Endothelial cell of umbilical vein (primary cell): ENCODE results near the gene SELENBP1. TPM values are rescaled to one million over a fixed set of nuclear protein-coding genes. Genes with fewer than 3 reads are reported as not detected.

Experiments used
- BruUV-seq: library from RNA; stranded (reverse); fragments of 400-500 nt; replicated peaks from 2 replicates; lab custom pipeline; 2021; lab: Mats Ljungman, UMichigan
- CTCF ChIA-PET: fragments of 300-600, 350-600 bp; sonication (Branson Sonifier 250); formaldehyde crosslinking; loops from one replicate; lab custom pipeline; 2021; ENCODE audit warnings: antibody characterized with exemption, inconsistent platforms; lab: Charles Lee
- POLR2A ChIA-PET: fragments of 300-600, 350-600 bp; sonication (Branson Sonifier 250); formaldehyde crosslinking; loops from one replicate; lab custom pipeline; 2021; ENCODE audit warnings: antibody characterized with exemption, inconsistent platforms; lab: Charles Lee
- DNase-seq: peaks from one replicate; pipeline ENCODE4 v3.0.0-alpha.2; 2011; ENCODE audit warnings: low read depth, low spot score
- FAIRE-seq: peaks from 2 replicates; lab custom pipeline; 2011; peaks lifted over from hg19 to GRCh38; lab: Jason Lieb, UNC
- H2AFZ ChIP-seq: 2 replicates; pipeline ENCODE4 v1.6.0; 2012; ENCODE audit warnings: low read depth, low read length, control low read depth, inconsistent platforms
- H3K27ac ChIP-seq: 2 replicates; pipeline ENCODE4 v1.5.1; 2011; ENCODE audit warnings: low read depth, mild to moderate bottlenecking, control low read depth, low read length, moderate library complexity; ENCODE audit not compliant: insufficient read depth
- H3K27me3 ChIP-seq, 2 experiments: 2 replicates each; pipeline versions ENCODE4 v1.6.0 to v1.6.1; 2011; ENCODE audit warnings: low read length in 2 of 2, mixed read lengths in 1 of 2; ENCODE audit not compliant: control insufficient read depth in 2 of 2, insufficient read depth in 2 of 2
- H3K36me3 ChIP-seq, 2 experiments: 2 replicates in 1 of 2; 3 replicates in 1 of 2; pipeline ENCODE4 v1.5.1; 2011; ENCODE audit warnings: low read length in 2 of 2, mild to moderate bottlenecking in 1 of 2, moderate library complexity in 1 of 2; ENCODE audit not compliant: control insufficient read depth in 2 of 2, insufficient read depth in 2 of 2; ENCODE audit errors: extremely low read depth in 1 of 2
- H3K4me1 ChIP-seq: 3 replicates; pipeline ENCODE4 v1.5.1; 2011; ENCODE audit warnings: mild to moderate bottlenecking, low read length; ENCODE audit not compliant: control insufficient read depth, insufficient read depth; ENCODE audit errors: extremely low read depth
- H3K4me2 ChIP-seq: 2 replicates; pipeline ENCODE4 v1.6.1; 2011; ENCODE audit warnings: low read length, control low read depth, mixed read lengths; ENCODE audit not compliant: insufficient read depth
- H3K4me3 ChIP-seq, 3 experiments: fragments of 200-600 bp in 1 of 3; sonication (generic), shearing (Covaris generic) in 1 of 3; replicated peaks in 1 of 3; 2 replicates each; pipeline ENCODE4 v1.5.1; 2011 to 2016; ENCODE audit warnings: control low read depth in 3 of 3, low read length in 3 of 3, mild to moderate bottlenecking in 2 of 3, inconsistent platforms in 1 of 3, low read depth in 1 of 3, moderate library complexity in 1 of 3; ENCODE audit not compliant: insufficient read depth in 1 of 3
- H3K79me2 ChIP-seq: 2 replicates; pipeline ENCODE4 v1.6.0; 2012; ENCODE audit warnings: low read length, inconsistent platforms; ENCODE audit not compliant: control insufficient read depth, insufficient read depth
- H3K9ac ChIP-seq: replicated peaks from 2 replicates; pipeline ENCODE3; 2011; ENCODE audit warnings: low read length, control low read depth; ENCODE audit not compliant: insufficient read depth; ENCODE audit errors: extremely low read depth
- H3K9me1 ChIP-seq: replicated peaks from 3 replicates; pipeline ENCODE4 v1.6.0; 2011; ENCODE audit warnings: mild to moderate bottlenecking, low read length; ENCODE audit not compliant: control insufficient read depth, insufficient read depth; ENCODE audit errors: extremely low read depth
- H3K9me3 ChIP-seq: replicated peaks from 2 replicates; pipeline ENCODE4 v1.5.1; 2012; ENCODE audit warnings: low read length, inconsistent platforms; ENCODE audit not compliant: control insufficient read depth, insufficient read depth
- H4K20me1 ChIP-seq: replicated peaks from 2 replicates; pipeline ENCODE3; 2011; ENCODE audit warnings: mild to moderate bottlenecking, low read length; ENCODE audit not compliant: control insufficient read depth, insufficient read depth; ENCODE audit errors: extremely low read depth
- CTCF ChIP-seq, 2 donors: IDR thresholded peaks; 1 replicate in 1 of 2; 2 replicates in 1 of 2; pipeline ENCODE4 v1.5.1; 2011; ENCODE audit warnings: low read length in 2 of 2, mild to moderate bottlenecking in 2 of 2, moderate library complexity in 2 of 2, control low read depth in 1 of 2, inconsistent platforms in 1 of 2, low read depth in 1 of 2; ENCODE audit not compliant: insufficient read depth in 1 of 2; ENCODE audit errors: extremely low read depth in 1 of 2
- EZH2 ChIP-seq: IDR thresholded peaks from 2 replicates; pipeline ENCODE4 v1.6.1; 2012; ENCODE audit warnings: borderline replicate concordance, low read depth, mild to moderate bottlenecking, moderate library complexity, low read length, inconsistent platforms; ENCODE audit not compliant: severe bottlenecking
- FOS ChIP-seq: IDR thresholded peaks from 2 replicates; pipeline ENCODE4 v1.6.1; 2011; ENCODE audit warnings: mild to moderate bottlenecking, low read length, moderate library complexity, borderline replicate concordance; ENCODE audit not compliant: insufficient read depth
- GATA2 ChIP-seq: IDR thresholded peaks from 2 replicates; pipeline ENCODE4 v1.7.0; 2011; ENCODE audit warnings: low read depth, mild to moderate bottlenecking, moderate library complexity, mixed read lengths, low read length; ENCODE audit not compliant: insufficient read length, insufficient read depth
- JUN ChIP-seq: IDR thresholded peaks from 2 replicates; pipeline ENCODE4 v1.6.1; 2011; ENCODE audit warnings: borderline replicate concordance, low read depth; ENCODE audit not compliant: insufficient read length, insufficient read depth
- MAX ChIP-seq: IDR thresholded peaks from 2 replicates; pipeline ENCODE4 v1.6.1; 2011; ENCODE audit not compliant: insufficient read depth, insufficient read length
- MYC ChIP-seq: IDR thresholded peaks from one replicate; pipeline ENCODE4 v1.6.1; 2011; ENCODE audit warnings: mild to moderate bottlenecking, low read depth, low read length
- POLR2A ChIP-seq: IDR thresholded peaks from 2 replicates; pipeline ENCODE4 v1.6.1; 2012; ENCODE audit warnings: low read depth, mild to moderate bottlenecking, control low read depth, low read length
- dilution Hi-C: fragments of 300-500 bp; cut with MboI; formaldehyde crosslinking; loops from one replicate; pipeline ENCODE4 v1.15.0; 2019; ENCODE audit warnings: low sequenced_read_pairs; ENCODE audit not compliant: extremely low pct_ligation_motif_present
- intact Hi-C: fragments of 100-400 bp; cut with micrococcal nuclease; formaldehyde crosslinking; loops from one replicate; pipeline ENCODE4 v1.10.0; 2022
- polyA plus RNA-seq, 4 experiments: library from polyadenylated mRNA; depleted of rRNA in 3 of 4; stranded (reverse) in 3 of 4; unstranded in 1 of 4; fragments of >200 nt; gene quantifications; 2 replicates each; pipeline versions ENCODE4 v1.2.1 to v1.2.3, GENCODE V29; 2011 to 2012; ENCODE audit warnings: missing spikeins in 1 of 4
- total RNA-seq: library from RNA; stranded (reverse); gene quantifications from 2 replicates; pipeline ENCODE4 v1.2.3, GENCODE V29; 2021

SELENBP1 gene
- total and polyA plus RNA-seq, 2 donors (not counting 3 experiments of a cell fraction or from before 2014, with no cell fraction given): 18.0 to 40.6 TPM

GRCh38 chr1:151373196-151373595, 691 bp upstream of the SELENBP1 start:
- H2AFZ ChIP-seq: no peak overlapping the region
- no peaks in the 10 kb centered on the region for H4K20me1 ChIP-seq
- ChIA-PET POLR2A (interaction anchor here (1.0 kb wide), 1 partner anchor 72 kb away, joined by 4 read pairs; no protein-coding TSS in a partner anchor), CTCF (no interaction called here)
- TF ChIP-seq MYC (no peak), FOS (no peak), MAX (no peak), CTCF (IDR thresholded peaks at IDR 0.05; ENCODE audit: extremely low read depth in 1 of 2, insufficient read depth in 1 of 2, low read depth in 1 of 2, low read length in 2 of 2) (no peak), GATA2 (no peak), EZH2 (no peak), POLR2A (no peak), JUN (no peak)
- FAIRE-seq: no peak
- H3K9me3 ChIP-seq: no peaks in the 10 kb centered on the region
- intact Hi-C loops: loop anchor here (2.0 kb wide), 1 partner anchor 26 kb away; the partner anchor contains the start of gene PSMB4
- H3K27ac ChIP-seq: no peak overlapping the region
- H3K4me3 ChIP-seq: no peak overlapping the region
- dilution Hi-C loops: no loop called here
- BruUV-seq: no TSS peak
- peaks cover 2 to 5% of the 10 kb centered on the region in 2 experiments for H3K27me3 ChIP-seq
- peaks cover 8% of the 10 kb centered on the region for H3K4me1 ChIP-seq
- no peaks in the 10 kb centered on the region for H3K9me1 ChIP-seq
- H3K4me2 ChIP-seq: no peak overlapping the region
- DNase-seq: no peak
- no peaks in the 10 kb centered on the region for H3K79me2 ChIP-seq
- no peaks in the 10 kb centered on the region for H3K36me3 ChIP-seq
- H3K9ac ChIP-seq: no peak overlapping the region
